HCT116 (cell line): Measurements from ENCODE around the gene MDH2. TPM values are rescaled to one million over a fixed set of nuclear protein-coding genes. Genes with fewer than 3 reads are reported as not detected.
"Not testable (repeated sequence)": the region's sequence is repeated elsewhere in the genome, so short reads cannot be mapped to it uniquely, and the experiment has no call there.

Source experiments
- ATAC-seq: fragments of 200-7000 bp; cut with Tn5 transposase; 2 replicates; pipeline ENCODE4 v1.9.1; 2020; ENCODE audit warnings: mild to moderate bottlenecking, moderate library complexity
- BruUV-seq: library from RNA; stranded (reverse); fragments of 400-500 nt; replicated peaks from 2 replicates; lab custom pipeline; 2021; lab: Mats Ljungman, UMichigan
- CTCF ChIA-PET: fragments of 300-600 bp; sonication (Branson Sonifier 250); formaldehyde crosslinking; loops from one replicate; lab custom pipeline; 2021; ENCODE audit warnings: antibody characterized with exemption; lab: Charles Lee
- POLR2A ChIA-PET: fragments of 300-600, 350-600 bp; sonication (Branson Sonifier 250); formaldehyde crosslinking; loops from one replicate; lab custom pipeline; 2021; ENCODE audit warnings: antibody characterized with exemption; lab: Charles Lee
- RAD21 ChIA-PET, 2 experiments: fragments of 300-600 bp; sonication (Branson Sonifier 250); formaldehyde crosslinking; loops; one replicate each; lab custom pipeline; 2023; ENCODE audit warnings: low total read pairs in 2 of 2; ENCODE audit not compliant: uncharacterized antibody in 2 of 2, unreplicated experiment in 2 of 2, low non-redundant PET in 1 of 2; lab: Charles Lee
- DNase-seq: peaks from one replicate; pipeline ENCODE4 v3.0.0-alpha.2; 2010; ENCODE audit warnings: low read depth, low spot score
- H2AFZ ChIP-seq: fragments of 200-600 bp; shearing (Covaris generic), sonication (generic); 2 replicates; pipeline ENCODE4 v1.6.1; 2017; ENCODE audit warnings: low read depth, mixed run types, mixed read lengths, antibody characterized with exemption, low read length; ENCODE audit not compliant: poor library complexity, severe bottlenecking
- H3K27ac ChIP-seq: 2 replicates; pipeline ENCODE4 v1.5.1; 2012; ENCODE audit warnings: low read depth, low read length
- H3K27me3 ChIP-seq: fragments of 200-600 bp; sonication (generic); 2 replicates; pipeline ENCODE4 v1.6.1; 2016; ENCODE audit warnings: mixed run types, low read length, mixed read lengths; ENCODE audit not compliant: insufficient read depth
- H3K36me3 ChIP-seq, 2 experiments: fragments of 200-500 bp in 1 of 2; fragments of 200-600 bp in 1 of 2; sonication (Bioruptor generic) in 1 of 2; sonication (generic) in 1 of 2; 2 replicates each; pipeline versions ENCODE4 v1.5.1 to v1.6.1; 2014 to 2016; ENCODE audit warnings: low read length in 2 of 2, inconsistent platforms in 1 of 2, mixed read lengths in 1 of 2, mixed run types in 1 of 2; ENCODE audit not compliant: insufficient read depth in 2 of 2, control insufficient read depth in 1 of 2
- H3K4me1 ChIP-seq, 2 experiments: fragments of 200-600 bp in 1 of 2; sonication (generic) in 1 of 2; 2 replicates each; pipeline versions ENCODE4 v1.5.1 to v1.6.1; 2012 to 2017; ENCODE audit warnings: low read length in 2 of 2, inconsistent platforms in 1 of 2, mild to moderate bottlenecking in 1 of 2, mixed read lengths in 1 of 2, mixed run types in 1 of 2, moderate library complexity in 1 of 2; ENCODE audit not compliant: insufficient read depth in 2 of 2, control insufficient read depth in 1 of 2
- H3K4me2 ChIP-seq: fragments of 200-600 bp; sonication (generic); 2 replicates; pipeline ENCODE4 v1.6.1; 2017; ENCODE audit warnings: mixed run types, low read length, mixed read lengths
- H3K4me3 ChIP-seq, 2 experiments: fragments of 200-600 bp in 1 of 2; sonication (generic) in 1 of 2; replicated peaks in 1 of 2; 2 replicates each; pipeline ENCODE4 v1.5.1; 2011 to 2016; ENCODE audit warnings: low read length in 2 of 2, control low read depth in 1 of 2, low read depth in 1 of 2, mild to moderate bottlenecking in 1 of 2, mixed read lengths in 1 of 2, mixed run types in 1 of 2
- H3K79me2 ChIP-seq: fragments of 200-600 bp; sonication (generic); 2 replicates; pipeline ENCODE4 v1.6.1; 2017; ENCODE audit warnings: mild to moderate bottlenecking, mixed run types, low read length, moderate library complexity, mixed read lengths; ENCODE audit not compliant: insufficient read depth
- H3K9ac ChIP-seq: fragments of 200-600 bp; sonication (generic); 2 replicates; pipeline ENCODE4 v1.6.1; 2016; ENCODE audit warnings: low read length, mixed read lengths
- H3K9me2 ChIP-seq: fragments of 200-600 bp; sonication (generic), shearing (Covaris generic); 2 replicates; pipeline ENCODE4 v1.6.1; 2017; ENCODE audit warnings: mixed run types, mild to moderate bottlenecking, moderate library complexity; ENCODE audit not compliant: insufficient read depth
- H3K9me3 ChIP-seq, 2 experiments: fragments of 200-500 bp in 1 of 2; fragments of 200-600 bp in 1 of 2; sonication (Bioruptor generic) in 1 of 2; sonication (generic) in 1 of 2; 2 replicates each; pipeline ENCODE4 v1.6.1; 2014 to 2017; ENCODE audit warnings: low read length in 2 of 2, mixed read lengths in 2 of 2, inconsistent platforms in 1 of 2, low read depth in 1 of 2, mild to moderate bottlenecking in 1 of 2, mixed run types in 1 of 2, moderate library complexity in 1 of 2; ENCODE audit not compliant: control insufficient read depth in 1 of 2, insufficient read depth in 1 of 2
- H4K20me1 ChIP-seq: fragments of 200-600 bp; sonication (generic), shearing (Covaris generic); 2 replicates; pipeline ENCODE4 v1.6.1; 2017; ENCODE audit warnings: mixed run types, mild to moderate bottlenecking, moderate library complexity; ENCODE audit not compliant: insufficient read depth
- EZH2phosphoT487 ChIP-seq: fragments of 200-600 bp; IDR thresholded peaks from 2 replicates; pipeline ENCODE4 v1.6.1; 2018; ENCODE audit warnings: antibody characterized with exemption, borderline replicate concordance
- POLR2A ChIP-seq: IDR thresholded peaks from 2 replicates; pipeline ENCODE4 v1.7.0; 2011; ENCODE audit warnings: borderline replicate concordance; ENCODE audit not compliant: insufficient read depth, insufficient read length; ENCODE audit errors: extremely low read depth
- RAD21 ChIP-seq: IDR thresholded peaks from 2 replicates; pipeline ENCODE4 v1.6.1; 2012; ENCODE audit warnings: low read depth, mild to moderate bottlenecking
- YY1 ChIP-seq: IDR thresholded peaks from 2 replicates; pipeline ENCODE4 v1.6.1; 2011; ENCODE audit warnings: low read length, low read depth, moderate library complexity, mild to moderate bottlenecking; ENCODE audit not compliant: insufficient replicate concordance; ENCODE audit errors: extremely low read depth
- ZFX ChIP-seq: fragments of 450-650 bp; IDR thresholded peaks from 2 replicates; pipeline ENCODE4 v1.6.1; 2017
- intact Hi-C: fragments of 100-400 bp; cut with micrococcal nuclease; formaldehyde crosslinking; loops from 2 replicates; pipeline ENCODE4 v1.10.0; 2022
- total RNA-seq: library from RNA; stranded (reverse); gene quantifications from one replicate; pipeline ENCODE4 v1.2.1, GENCODE V29; 2021; ENCODE audit not compliant: unreplicated experiment
- TF ChIP-seq, protein P1 (sequence below), 3 experiments: fragments of 200-600 bp in 1 of 3; sonication (generic) in 1 of 3; IDR thresholded peaks in 2 of 3; conservative IDR thresholded peaks in 1 of 3; 2 replicates each; pipeline ENCODE4 v1.5.1; 2012 to 2017; ENCODE audit warnings: low read depth in 2 of 3, low read length in 2 of 3, antibody characterized with exemption in 1 of 3, borderline replicate concordance in 1 of 3, control low read depth in 1 of 3, mild to moderate bottlenecking in 1 of 3, mixed read lengths in 1 of 3, mixed run types in 1 of 3, moderate library complexity in 1 of 3; ENCODE audit not compliant: insufficient read depth in 1 of 3

Gene MDH2
- total RNA-seq, 1 experiment from 2014 or later, result 357 TPM

DNA sequence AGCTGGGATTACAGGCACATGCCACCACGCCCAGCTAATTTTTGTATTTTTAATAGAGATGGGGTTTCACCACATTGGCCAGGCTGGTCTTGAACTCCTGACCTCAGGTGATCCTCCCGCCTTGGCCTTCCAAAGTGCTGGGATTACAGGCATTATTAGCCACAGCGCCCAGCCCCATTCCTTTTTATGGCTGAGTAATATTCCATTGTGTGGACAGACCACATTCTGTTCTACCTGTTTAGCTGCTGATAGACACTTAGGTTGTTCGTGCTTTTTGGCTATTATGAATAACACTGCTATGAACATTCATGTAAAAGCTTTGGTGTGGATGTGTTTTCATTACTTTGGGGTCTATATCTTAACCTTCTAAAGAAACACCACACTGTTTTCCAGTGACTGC lies 29.4 kb upstream of the MDH2 start:
- CTCF ChIA-PET, DNase-seq, H3K79me2 ChIP-seq, H3K4me1 ChIP-seq, H2AFZ ChIP-seq, H3K9me3 ChIP-seq, BruUV-seq, H3K4me3 ChIP-seq, H3K4me2 ChIP-seq, intact Hi-C loops, H3K36me3 ChIP-seq, H4K20me1 ChIP-seq, H3K9ac ChIP-seq, POLR2A ChIA-PET, H3K27ac ChIP-seq, H3K9me2 ChIP-seq, H3K27me3 ChIP-seq, ATAC-seq: not testable (repeated sequence)
- RAD21 ChIA-PET, result interaction anchor here in 1 of 2 experiments (2.2 kb wide), 1 partner anchor 152 kb away, joined by 16 read pairs; no protein-coding TSS in a partner anchor

DNA sequence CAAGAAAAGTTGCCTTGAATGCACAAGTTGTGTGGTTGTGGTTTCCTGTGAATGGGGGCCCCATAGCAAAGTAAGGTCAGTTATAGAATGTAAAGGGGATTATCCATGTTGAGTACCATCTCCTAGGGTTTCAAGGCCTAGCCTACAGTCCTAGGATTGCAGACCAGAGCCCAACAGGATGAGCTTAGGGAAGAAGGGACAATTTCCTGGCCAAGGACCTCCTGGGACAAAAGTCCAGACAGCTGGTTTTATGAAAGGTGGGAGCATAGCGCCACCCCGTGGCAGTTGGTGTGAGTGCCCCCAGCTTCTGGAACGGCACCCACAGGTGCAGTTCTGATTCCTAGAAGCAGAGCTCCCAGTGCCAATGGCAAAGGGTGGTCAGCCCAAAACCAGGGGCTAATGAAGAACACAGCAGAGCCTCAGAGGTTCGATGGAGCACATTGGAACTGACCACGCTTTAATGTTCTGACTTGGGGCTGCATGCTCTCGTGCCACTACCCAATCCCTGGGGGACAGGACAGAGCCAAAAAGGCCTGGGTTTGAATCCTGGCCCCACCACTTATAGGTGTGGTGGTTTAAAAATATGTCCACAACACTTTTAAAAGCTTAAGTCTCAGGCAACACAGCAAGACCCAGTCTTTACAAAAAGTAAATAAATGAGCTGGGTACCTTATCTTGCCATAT lies 27.7 kb upstream of the MDH2 start:
- CTCF ChIA-PET, result interaction anchor here (0.6 to 3.9 kb wide), 16 partner anchors 9 to 294 kb away, joined by 3 to 72 read pairs (median 4); no protein-coding TSS in a partner anchor
- POLR2A ChIA-PET, result interaction anchor here (0.6 to 1.5 kb wide), 3 partner anchors 154 to 243 kb away, joined by 3 to 4 read pairs (median 4); no protein-coding TSS in a partner anchor
- H3K4me2 ChIP-seq, result no peak overlapping the region

More for the DNA sequence above, 27.7 kb upstream of the MDH2 start:
- intact Hi-C loops, result loop anchor here (1.0 to 10.0 kb wide), 2 partner anchors 154 to 255 kb away; no protein-coding TSS in a partner anchor
- Histone ChIP-seq H3K9me3 (no peaks in the 10 kb centered on the region), H2AFZ (no peak overlapping the region), H3K9ac (no peak overlapping the region), H3K79me2 (no peaks in the 10 kb centered on the region), H3K27ac (no peak overlapping the region), H4K20me1 (no peaks in the 10 kb centered on the region), H3K4me3 (no peak overlapping the region), H3K9me2 (no peaks in the 10 kb centered on the region), H3K4me1 (no peaks in the 10 kb centered on the region), H3K36me3 (0 out of 4 replicates have a peak, but pooled peaks cover 0 to 2% of the 10 kb centered on the region in 2 experiments)
- no TSS peak for BruUV-seq
- DNase-seq (peak; percentile 47), ATAC-seq (peak; percentile 93)
- RAD21 ChIA-PET, result interaction anchor here (0.6 to 2.3 kb wide), 6 partner anchors 82 to 973 kb away, joined by 3 to 22 read pairs (median 6); no protein-coding TSS in a partner anchor
- peak; percentile 19 for TF ChIP-seq YY1
- peak; percentile 97 for TF ChIP-seq RAD21
- TF ChIP-seq EZH2phosphoT487, result no peak
- TF ChIP-seq, protein P1, sequence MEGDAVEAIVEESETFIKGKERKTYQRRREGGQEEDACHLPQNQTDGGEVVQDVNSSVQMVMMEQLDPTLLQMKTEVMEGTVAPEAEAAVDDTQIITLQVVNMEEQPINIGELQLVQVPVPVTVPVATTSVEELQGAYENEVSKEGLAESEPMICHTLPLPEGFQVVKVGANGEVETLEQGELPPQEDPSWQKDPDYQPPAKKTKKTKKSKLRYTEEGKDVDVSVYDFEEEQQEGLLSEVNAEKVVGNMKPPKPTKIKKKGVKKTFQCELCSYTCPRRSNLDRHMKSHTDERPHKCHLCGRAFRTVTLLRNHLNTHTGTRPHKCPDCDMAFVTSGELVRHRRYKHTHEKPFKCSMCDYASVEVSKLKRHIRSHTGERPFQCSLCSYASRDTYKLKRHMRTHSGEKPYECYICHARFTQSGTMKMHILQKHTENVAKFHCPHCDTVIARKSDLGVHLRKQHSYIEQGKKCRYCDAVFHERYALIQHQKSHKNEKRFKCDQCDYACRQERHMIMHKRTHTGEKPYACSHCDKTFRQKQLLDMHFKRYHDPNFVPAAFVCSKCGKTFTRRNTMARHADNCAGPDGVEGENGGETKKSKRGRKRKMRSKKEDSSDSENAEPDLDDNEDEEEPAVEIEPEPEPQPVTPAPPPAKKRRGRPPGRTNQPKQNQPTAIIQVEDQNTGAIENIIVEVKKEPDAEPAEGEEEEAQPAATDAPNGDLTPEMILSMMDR (IDR thresholded peaks at IDR 0.05 in 2 of 3, conservative IDR thresholded peaks at IDR 0.05 in 1 of 3; ENCODE audit: borderline replicate concordance in 1 of 3, insufficient read depth in 1 of 3, low read depth in 2 of 3, low read length in 2 of 3), result peak; percentile 86 to 97 (median 90)
- TF ChIP-seq POLR2A, result no peak
- no peak for TF ChIP-seq ZFX
- TF ChIP-seq, all 23 proteins: peak for 3
- H3K27me3 ChIP-seq, result no peaks in the 10 kb centered on the region
